SK-N-SH (cell line): Measurements from ENCODE around the gene CPPED1.

Source experiments
- CTCF ChIP-seq: fragments of 200-600 bp; sonication (generic); IDR thresholded peaks from 2 replicates; pipeline ENCODE4 v1.6.1; 2017; ENCODE audit warnings: antibody characterized with exemption, mild to moderate bottlenecking, moderate library complexity
- ELF1 ChIP-seq: IDR thresholded peaks from 2 replicates; pipeline ENCODE4 v1.4.0; 2012
- JUND ChIP-seq: IDR thresholded peaks from 2 replicates; pipeline ENCODE4 v1.4.0; 2012
- MEF2A ChIP-seq: IDR thresholded peaks from 2 replicates; pipeline ENCODE4 v1.4.0; 2012; ENCODE audit warnings: low read depth, borderline replicate concordance
- RAD21 ChIP-seq: IDR thresholded peaks from 2 replicates; pipeline ENCODE4 v1.6.1; 2012; ENCODE audit warnings: mild to moderate bottlenecking, low read length
- RFX5 ChIP-seq: IDR thresholded peaks from 2 replicates; pipeline ENCODE4 v1.6.1; 2012; ENCODE audit warnings: mild to moderate bottlenecking, improper control_type of control experiment, low read length
- RXRA ChIP-seq: IDR thresholded peaks from 2 replicates; pipeline ENCODE4 v1.4.0; 2012; ENCODE audit warnings: low read depth, mild to moderate bottlenecking, borderline replicate concordance
- SIN3A ChIP-seq: IDR thresholded peaks from 2 replicates; pipeline ENCODE4 v1.6.1; 2012; ENCODE audit warnings: low read depth, mild to moderate bottlenecking, low read length, moderate library complexity, borderline replicate concordance
- TAF1 ChIP-seq: IDR thresholded peaks from 2 replicates; pipeline ENCODE4 v1.6.1; 2012; ENCODE audit warnings: low read depth, mild to moderate bottlenecking, low read length, moderate library complexity, borderline replicate concordance
- TCF12 ChIP-seq: IDR thresholded peaks from 2 replicates; pipeline ENCODE4 v1.4.0; 2012
- USF2 ChIP-seq: fragments of 150-350 bp; IDR thresholded peaks from 2 replicates; pipeline ENCODE4 v1.6.1; 2017; ENCODE audit warnings: antibody characterized with exemption, low read length, low read depth, borderline replicate concordance
- TF ChIP-seq, protein P1 (sequence below): IDR thresholded peaks from 2 replicates; pipeline ENCODE4 v1.6.1; 2012; ENCODE audit warnings: mild to moderate bottlenecking, low read depth, low read length, moderate library complexity
- TF ChIP-seq, protein P2 (sequence below): IDR thresholded peaks from 2 replicates; pipeline ENCODE4 v1.4.0; 2012; ENCODE audit warnings: low read depth

- no peak for TF ChIP-seq CTCF
- TF ChIP-seq RAD21, result no peak
- no peak for TF ChIP-seq SIN3A
- no peak for TF ChIP-seq ELF1
- TF ChIP-seq, protein P1, sequence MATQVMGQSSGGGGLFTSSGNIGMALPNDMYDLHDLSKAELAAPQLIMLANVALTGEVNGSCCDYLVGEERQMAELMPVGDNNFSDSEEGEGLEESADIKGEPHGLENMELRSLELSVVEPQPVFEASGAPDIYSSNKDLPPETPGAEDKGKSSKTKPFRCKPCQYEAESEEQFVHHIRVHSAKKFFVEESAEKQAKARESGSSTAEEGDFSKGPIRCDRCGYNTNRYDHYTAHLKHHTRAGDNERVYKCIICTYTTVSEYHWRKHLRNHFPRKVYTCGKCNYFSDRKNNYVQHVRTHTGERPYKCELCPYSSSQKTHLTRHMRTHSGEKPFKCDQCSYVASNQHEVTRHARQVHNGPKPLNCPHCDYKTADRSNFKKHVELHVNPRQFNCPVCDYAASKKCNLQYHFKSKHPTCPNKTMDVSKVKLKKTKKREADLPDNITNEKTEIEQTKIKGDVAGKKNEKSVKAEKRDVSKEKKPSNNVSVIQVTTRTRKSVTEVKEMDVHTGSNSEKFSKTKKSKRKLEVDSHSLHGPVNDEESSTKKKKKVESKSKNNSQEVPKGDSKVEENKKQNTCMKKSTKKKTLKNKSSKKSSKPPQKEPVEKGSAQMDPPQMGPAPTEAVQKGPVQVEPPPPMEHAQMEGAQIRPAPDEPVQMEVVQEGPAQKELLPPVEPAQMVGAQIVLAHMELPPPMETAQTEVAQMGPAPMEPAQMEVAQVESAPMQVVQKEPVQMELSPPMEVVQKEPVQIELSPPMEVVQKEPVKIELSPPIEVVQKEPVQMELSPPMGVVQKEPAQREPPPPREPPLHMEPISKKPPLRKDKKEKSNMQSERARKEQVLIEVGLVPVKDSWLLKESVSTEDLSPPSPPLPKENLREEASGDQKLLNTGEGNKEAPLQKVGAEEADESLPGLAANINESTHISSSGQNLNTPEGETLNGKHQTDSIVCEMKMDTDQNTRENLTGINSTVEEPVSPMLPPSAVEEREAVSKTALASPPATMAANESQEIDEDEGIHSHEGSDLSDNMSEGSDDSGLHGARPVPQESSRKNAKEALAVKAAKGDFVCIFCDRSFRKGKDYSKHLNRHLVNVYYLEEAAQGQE, result no peak
- no peak for TF ChIP-seq TAF1
- no peak for TF ChIP-seq TCF12
- no peak for TF ChIP-seq MEF2A
- TF ChIP-seq RFX5, result no peak
- no peak for TF ChIP-seq USF2
- TF ChIP-seq, protein P2, sequence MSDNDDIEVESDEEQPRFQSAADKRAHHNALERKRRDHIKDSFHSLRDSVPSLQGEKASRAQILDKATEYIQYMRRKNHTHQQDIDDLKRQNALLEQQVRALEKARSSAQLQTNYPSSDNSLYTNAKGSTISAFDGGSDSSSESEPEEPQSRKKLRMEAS, result no peak
- TF ChIP-seq RXRA, result no peak
- TF ChIP-seq JUND, result no peak
These were observed 2.9 kb downstream of the CPPED1 start for GRCh38 chr16:12800817-12801216.
